ENCODE data around the gene ALG10.

- TF ChIP-seq CTCF (IDR thresholded peaks at IDR 0.05 in 2 of 3, conservative IDR thresholded peaks at IDR 0.05 in 1 of 3; ENCODE audit: borderline replicate concordance in 1 of 3, insufficient read depth in 1 of 3, low read depth in 2 of 3, low read length in 2 of 3) (no peak), POLR2AphosphoS5 (IDR thresholded peaks at IDR 0.05; ENCODE audit: low read depth, low read length) (no peak), EZH2 (IDR thresholded peaks at IDR 0.05) (no peak)
Measured at GRCh38 chr12:34046570-34046969, 24.3 kb downstream of the ALG10 start.
